HL-60 (cell line): Measurements from ENCODE around the gene NXPH4.
A peak's percentile ranks its signal among the peaks of the same experiment; 100 is the strongest.

Experiments
- DNase-seq, 2 experiments: peaks; one replicate each; pipeline ENCODE4 v3.0.0-alpha.2; 2010 to 2020; ENCODE audit warnings: low read depth in 1 of 2, low spot score in 1 of 2
- H3K27ac ChIP-seq: fragments of 250-450 bp; sonication (Bioruptor Pico); replicated peaks from 2 replicates; pipeline ENCODE4 v1.5.1; 2020; ENCODE audit warnings: mild to moderate bottlenecking, moderate library complexity
- H3K27me3 ChIP-seq: fragments of 250-450 bp; sonication (Bioruptor Pico); 2 replicates; pipeline ENCODE4 v1.5.1; 2021; ENCODE audit warnings: mild to moderate bottlenecking, moderate library complexity; ENCODE audit not compliant: insufficient read depth, poor library complexity, severe bottlenecking
- H3K4me3 ChIP-seq: replicated peaks from 2 replicates; pipeline ENCODE4 v1.5.1; 2011; ENCODE audit warnings: mild to moderate bottlenecking, control low read depth, low read length; ENCODE audit not compliant: insufficient read depth
- CTCF ChIP-seq: IDR thresholded peaks from one replicate; pipeline ENCODE4 v1.5.1; 2011; ENCODE audit warnings: low read length, control low read depth, inconsistent platforms; ENCODE audit not compliant: insufficient read depth
- GABPA ChIP-seq: IDR thresholded peaks from 2 replicates; pipeline ENCODE4 v1.6.1; 2012; ENCODE audit warnings: low read depth
- POLR2AphosphoS5 ChIP-seq: IDR thresholded peaks from 2 replicates; pipeline ENCODE4 v1.6.1; 2012; ENCODE audit warnings: low read depth
- REST ChIP-seq: IDR thresholded peaks from 2 replicates; pipeline ENCODE4 v1.6.1; 2012; ENCODE audit warnings: low read depth; ENCODE audit not compliant: insufficient replicate concordance
- SPI1 ChIP-seq: IDR thresholded peaks from 2 replicates; pipeline ENCODE4 v1.6.1; 2012; ENCODE audit warnings: low read depth, mild to moderate bottlenecking, borderline replicate concordance
- long read RNA-seq: library from polyadenylated mRNA; unstranded; transcript quantifications from one replicate; pipeline ENCODE4 v2.0.0, GENCODE V29; 2020

The NXPH4 gene
- long read RNA-seq = 0 reads

GRCh38 chr12:57216014-57216911, at the start of gene NXPH4:
Gene NXPH4 (plus strand): TSS chr12:57216794. CDS start chr12:57216970, 176 bp downstream.
- peaks cover 64% of the 10 kb centered on the region for H3K27me3 ChIP-seq
- no peak for DNase-seq

GRCh38 chr12:57166971-57167371, 49.6 kb upstream of the NXPH4 start:
- H3K27ac ChIP-seq = no peak overlapping the region

More at GRCh38 chr12:57216014-57216911, at the start of gene NXPH4:
- TF ChIP-seq REST (no peak), POLR2AphosphoS5 (no peak), SPI1 (no peak), CTCF (no peak), GABPA (no peak)
- peak within 1 kb of the TSS; percentile 22 for H3K4me3 ChIP-seq
- H3K27ac ChIP-seq = no peak within 1 kb of the TSS

More at GRCh38 chr12:57166971-57167371, 49.6 kb upstream of the NXPH4 start:
- Histone ChIP-seq H3K4me3 (no peak overlapping the region), H3K27me3 (no peaks in the 10 kb centered on the region)
- TF ChIP-seq CTCF = no peak
- TF ChIP-seq SPI1 = no peak
- TF ChIP-seq REST = no peak
- no peak for TF ChIP-seq GABPA
- TF ChIP-seq POLR2AphosphoS5 = no peak
- no peak for DNase-seq
